Retinal pigment epithelial cell (primary cell): ENCODE measurements around the gene PLIN4.

Experiments used
- DNase-seq: peaks from one replicate; pipeline ENCODE4 v3.0.0-alpha.2; 2010; ENCODE audit warnings: low read depth
- H3K4me3 ChIP-seq: 2 replicates; pipeline ENCODE4 v1.5.1; 2011; ENCODE audit warnings: mild to moderate bottlenecking, low read length, control low read depth, moderate library complexity
- CTCF ChIP-seq: conservative IDR thresholded peaks from 2 replicates; pipeline ENCODE4 v1.5.1; 2011; ENCODE audit warnings: low read depth, low read length, control low read depth, inconsistent platforms

PLIN4 gene

GRCh38 chr19:4515732-4516131 is 2.6 kb downstream of the PLIN4 start:
- DNase-seq, result no peak
- no peak for TF ChIP-seq CTCF
- H3K4me3 ChIP-seq, result no peak overlapping the region

GRCh38 chr19:4513248-4513647 is 5.0 kb downstream of the PLIN4 start:
- no peak for TF ChIP-seq CTCF

GRCh38 chr19:4512070-4512469 is 6.2 kb downstream of the PLIN4 start:
- no peak for TF ChIP-seq CTCF
- DNase-seq, result no peak
- H3K4me3 ChIP-seq, result no peak overlapping the region

More at GRCh38 chr19:4513248-4513647, 5.0 kb downstream of the PLIN4 start:
- no peak overlapping the region for H3K4me3 ChIP-seq
- no peak for DNase-seq

GRCh38 chr19:4511300-4512054 is 6.8 kb downstream of the PLIN4 start:
- DNase-seq, result no peak

GRCh38 chr19:4510435-4511255 is 7.6 kb downstream of the PLIN4 start:
- no peak overlapping the region for H3K4me3 ChIP-seq
- no peak for DNase-seq
- TF ChIP-seq CTCF, result no peak

More at GRCh38 chr19:4511300-4512054, 6.8 kb downstream of the PLIN4 start:
- no peak overlapping the region for H3K4me3 ChIP-seq
- no peak for TF ChIP-seq CTCF

- no peak overlapping the region for H3K4me3 ChIP-seq
- no peak for DNase-seq
- no peak for TF ChIP-seq CTCF
Measured at GRCh38 chr19:4508698-4509097, 9.6 kb downstream of the PLIN4 start.
